GM23338 (cell line): Measurements from ENCODE around the gene GRIK1. TPM values are rescaled to one million over a fixed set of nuclear protein-coding genes. Genes with fewer than 3 reads are reported as not detected.

Source experiments
- ATAC-seq: fragments of 200-7000 bp; cut with Tn5 transposase; 3 replicates; pipeline ENCODE4 v1.9.1; 2020
- DNase-seq: peaks from one replicate; pipeline ENCODE4 v3.0.0-alpha.2; 2015; ENCODE audit warnings: low spot score
- H2AFZ ChIP-seq: fragments of 200-600 bp; sonication (generic); 2 replicates; pipeline ENCODE4 v1.8.0; 2016; ENCODE audit warnings: antibody characterized with exemption, mild to moderate bottlenecking, moderate library complexity
- H3F3A ChIP-seq: fragments of 200-600 bp; sonication (generic); replicated peaks from 2 replicates; pipeline ENCODE4 v1.8.0; 2017; ENCODE audit warnings: antibody characterized with exemption, mixed run types, low read depth
- H3K27ac ChIP-seq: fragments of 200-600 bp; sonication (generic); 2 replicates; pipeline ENCODE4 v1.6.1; 2016; ENCODE audit warnings: low read depth
- H3K27me3 ChIP-seq: fragments of 200-600 bp; sonication (generic); 2 replicates; pipeline ENCODE4 v1.8.0; 2016; ENCODE audit warnings: mild to moderate bottlenecking, mixed run types, moderate library complexity; ENCODE audit not compliant: insufficient read depth
- H3K36me3 ChIP-seq: fragments of 200-600 bp; sonication (generic); 2 replicates; pipeline ENCODE4 v1.8.0; 2016; ENCODE audit warnings: mild to moderate bottlenecking; ENCODE audit not compliant: insufficient read depth
- H3K4me1 ChIP-seq: fragments of 200-600 bp; sonication (generic); 2 replicates; pipeline ENCODE4 v1.8.0; 2016; ENCODE audit warnings: mild to moderate bottlenecking, moderate library complexity; ENCODE audit not compliant: insufficient read depth
- H3K4me2 ChIP-seq: fragments of 200-600 bp; sonication (generic); 2 replicates; pipeline ENCODE4 v1.7.1; 2017; ENCODE audit warnings: mixed run types
- H3K4me3 ChIP-seq: fragments of 200-600 bp; sonication (generic); 2 replicates; pipeline ENCODE4 v1.6.1; 2016; ENCODE audit warnings: mixed run types
- H3K79me2 ChIP-seq: fragments of 200-600 bp; sonication (generic); replicated peaks from 2 replicates; pipeline ENCODE4 v1.8.0; 2017; ENCODE audit warnings: mild to moderate bottlenecking; ENCODE audit not compliant: insufficient read depth
- H3K9me2 ChIP-seq: fragments of 200-600 bp; sonication (generic); 2 replicates; pipeline ENCODE4 v1.8.0; 2017; ENCODE audit not compliant: insufficient read depth
- H4K20me1 ChIP-seq: fragments of 200-600 bp; sonication (generic); replicated peaks from 2 replicates; pipeline ENCODE4 v1.8.0; 2017; ENCODE audit warnings: mild to moderate bottlenecking; ENCODE audit not compliant: insufficient read depth
- H3K27ac Mint-ChIP-seq: 2 replicates; pipeline ENCODE4 v1.8.0; 2020; ENCODE audit warnings: inconsistent platforms, mild to moderate bottlenecking, moderate library complexity, mixed read lengths
- H3K27me3 Mint-ChIP-seq: 3 replicates; pipeline ENCODE4 v1.8.0; 2022; ENCODE audit warnings: low read depth, mild to moderate bottlenecking, moderate library complexity, mixed read lengths, inconsistent platforms; ENCODE audit not compliant: insufficient read depth, poor library complexity
- H3K36me3 Mint-ChIP-seq: 3 replicates; pipeline ENCODE4 v1.8.0; 2021; ENCODE audit warnings: low read depth, mild to moderate bottlenecking, inconsistent platforms, moderate library complexity, mixed read lengths
- H3K4me1 Mint-ChIP-seq: 3 replicates; pipeline ENCODE4 v1.8.0; 2020; ENCODE audit warnings: mild to moderate bottlenecking, inconsistent platforms, mixed read lengths
- H3K4me3 Mint-ChIP-seq: 3 replicates; pipeline ENCODE4 v1.8.0; 2021; ENCODE audit warnings: moderate library complexity, mild to moderate bottlenecking, inconsistent platforms, mixed read lengths
- H3K9me3 Mint-ChIP-seq: 3 replicates; pipeline ENCODE4 v1.8.0; 2020; ENCODE audit warnings: moderate library complexity, mild to moderate bottlenecking, inconsistent platforms, mixed read lengths
- CREB1 ChIP-seq: fragments of 250-450 bp; sonication (Bioruptor Pico); IDR thresholded peaks from 2 replicates; pipeline ENCODE4 v1.5.0; 2020; ENCODE audit warnings: low read depth, mild to moderate bottlenecking, moderate library complexity
- EZH2 ChIP-seq: fragments of 200-600 bp; sonication (generic); IDR thresholded peaks from one replicate; pipeline ENCODE4 v1.8.0; 2017; ENCODE audit warnings: antibody characterized with exemption, mild to moderate bottlenecking, low read depth; ENCODE audit not compliant: unreplicated experiment
- EZH2phosphoT487 ChIP-seq: fragments of 200-600 bp; sonication (generic); IDR thresholded peaks from one replicate; pipeline ENCODE4 v1.8.1; 2018; ENCODE audit warnings: antibody characterized with exemption; ENCODE audit not compliant: unreplicated experiment
- JUNB ChIP-seq: IDR thresholded peaks from one replicate; pipeline ENCODE4 v1.6.1; 2016; ENCODE audit warnings: antibody characterized with exemption; ENCODE audit not compliant: unreplicated experiment
- NANOG ChIP-seq: IDR thresholded peaks from 2 replicates; pipeline ENCODE4 v1.6.1; 2016; ENCODE audit warnings: antibody characterized with exemption, borderline replicate concordance
- POLR2AphosphoS5 ChIP-seq: IDR thresholded peaks from 2 replicates; pipeline ENCODE4 v1.6.1; 2016; ENCODE audit warnings: antibody characterized with exemption, low read depth
- STAT1 ChIP-seq: IDR thresholded peaks from one replicate; pipeline ENCODE4 v1.6.1; 2016; ENCODE audit warnings: antibody characterized with exemption; ENCODE audit not compliant: unreplicated experiment
- ZNF114 ChIP-seq: fragments of 250-450 bp; sonication (Bioruptor Pico); IDR thresholded peaks from 2 replicates; pipeline ENCODE4 v1.5.0; 2020; ENCODE audit warnings: mild to moderate bottlenecking, moderate library complexity
- ZNF331 ChIP-seq: fragments of 250-450 bp; sonication (Bioruptor Pico); IDR thresholded peaks from 2 replicates; pipeline ENCODE4 v1.5.0; 2020; ENCODE audit warnings: low read depth, mild to moderate bottlenecking, moderate library complexity
- polyA plus RNA-seq: library from polyadenylated mRNA; unstranded; fragments of >200 nt; fragmentation: Nextera tagmentation; extraction: Ambion mirVana; gene quantifications from 2 replicates; pipeline ENCODE4 v1.2.1, GENCODE V29; 2016
- total RNA-seq: library from RNA; depleted of rRNA; stranded (reverse); fragments of >200 nt; shearing (Covaris generic); gene quantifications from 2 replicates; pipeline ENCODE4 v1.2.3, GENCODE V29; 2014
- TF ChIP-seq, protein P1 (sequence below): IDR thresholded peaks from 2 replicates; pipeline ENCODE4 v1.6.1; 2016; ENCODE audit warnings: antibody characterized with exemption
- TF ChIP-seq, protein P2 (sequence below): IDR thresholded peaks from one replicate; pipeline ENCODE4 v1.6.1; 2018; ENCODE audit warnings: antibody characterized with exemption; ENCODE audit not compliant: unreplicated experiment
- TF ChIP-seq, protein P3 (sequence below): fragments of 250-450 bp; sonication (Bioruptor Pico); IDR thresholded peaks from 2 replicates; pipeline ENCODE4 v1.5.0; 2020; ENCODE audit warnings: mild to moderate bottlenecking, moderate library complexity

Gene GRIK1
- total and polyA plus RNA-seq, 2 experiments from 2014 or later = 0.18 to 0.42 TPM

DNA sequence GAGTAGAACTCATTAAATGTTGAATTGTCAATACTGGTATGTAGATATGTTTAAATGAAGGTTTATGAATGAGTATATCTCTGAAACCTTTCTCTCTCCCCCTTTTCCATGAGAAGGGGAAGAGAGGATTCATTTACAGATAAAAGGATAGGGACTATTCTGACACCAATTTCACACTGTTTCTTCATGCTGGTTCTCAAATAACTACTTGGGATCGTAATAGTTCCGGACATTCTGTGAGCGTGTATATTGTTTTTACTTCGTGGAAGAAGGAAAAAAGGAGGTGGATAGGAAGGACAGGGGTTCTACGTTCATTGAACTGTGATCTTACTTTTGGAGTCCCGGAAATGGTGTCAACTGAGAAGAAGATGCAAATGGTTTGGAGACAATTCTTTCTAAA, 284.2 kb downstream of the GRIK1 start:
- peaks cover 5% of the 10 kb centered on the region; the same call in 2 of the 3 replicates for H3K4me1 Mint-ChIP-seq
- H3K9me3 Mint-ChIP-seq = no peaks in the 10 kb centered on the region
- no peak overlapping the region for H3K27ac ChIP-seq
- H3K9me2 ChIP-seq = 0 out of 2 replicates have a peak, but pooled peaks cover 4% of the 10 kb centered on the region
- H3K4me3 ChIP-seq = no peak overlapping the region
- no peak overlapping the region for H3K27ac Mint-ChIP-seq
- H2AFZ ChIP-seq = no peak overlapping the region
- ATAC-seq (no peak), DNase-seq (no peak)
- H3K27me3 Mint-ChIP-seq = no peaks in the 10 kb centered on the region
- no peaks in the 10 kb centered on the region for H3K27me3 ChIP-seq
- no peaks in the 10 kb centered on the region for H3F3A ChIP-seq
- H3K36me3 Mint-ChIP-seq = no peaks in the 10 kb centered on the region
- H4K20me1 ChIP-seq = no peaks in the 10 kb centered on the region
- H3K4me1 ChIP-seq = no peaks in the 10 kb centered on the region; the same call in 1 of the 2 replicates
- TF ChIP-seq EZH2 (no peak), JUNB (no peak), ZNF114 (CRISPR knock-in tag) (no peak), CREB1 (CRISPR knock-in tag) (no peak), ZNF331 (no peak), POLR2AphosphoS5 (no peak), NANOG (no peak), EZH2phosphoT487 (no peak), STAT1 (no peak)
- TF ChIP-seq, protein P1, sequence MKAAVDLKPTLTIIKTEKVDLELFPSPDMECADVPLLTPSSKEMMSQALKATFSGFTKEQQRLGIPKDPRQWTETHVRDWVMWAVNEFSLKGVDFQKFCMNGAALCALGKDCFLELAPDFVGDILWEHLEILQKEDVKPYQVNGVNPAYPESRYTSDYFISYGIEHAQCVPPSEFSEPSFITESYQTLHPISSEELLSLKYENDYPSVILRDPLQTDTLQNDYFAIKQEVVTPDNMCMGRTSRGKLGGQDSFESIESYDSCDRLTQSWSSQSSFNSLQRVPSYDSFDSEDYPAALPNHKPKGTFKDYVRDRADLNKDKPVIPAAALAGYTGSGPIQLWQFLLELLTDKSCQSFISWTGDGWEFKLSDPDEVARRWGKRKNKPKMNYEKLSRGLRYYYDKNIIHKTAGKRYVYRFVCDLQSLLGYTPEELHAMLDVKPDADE = no peak
- TF ChIP-seq, protein P2, sequence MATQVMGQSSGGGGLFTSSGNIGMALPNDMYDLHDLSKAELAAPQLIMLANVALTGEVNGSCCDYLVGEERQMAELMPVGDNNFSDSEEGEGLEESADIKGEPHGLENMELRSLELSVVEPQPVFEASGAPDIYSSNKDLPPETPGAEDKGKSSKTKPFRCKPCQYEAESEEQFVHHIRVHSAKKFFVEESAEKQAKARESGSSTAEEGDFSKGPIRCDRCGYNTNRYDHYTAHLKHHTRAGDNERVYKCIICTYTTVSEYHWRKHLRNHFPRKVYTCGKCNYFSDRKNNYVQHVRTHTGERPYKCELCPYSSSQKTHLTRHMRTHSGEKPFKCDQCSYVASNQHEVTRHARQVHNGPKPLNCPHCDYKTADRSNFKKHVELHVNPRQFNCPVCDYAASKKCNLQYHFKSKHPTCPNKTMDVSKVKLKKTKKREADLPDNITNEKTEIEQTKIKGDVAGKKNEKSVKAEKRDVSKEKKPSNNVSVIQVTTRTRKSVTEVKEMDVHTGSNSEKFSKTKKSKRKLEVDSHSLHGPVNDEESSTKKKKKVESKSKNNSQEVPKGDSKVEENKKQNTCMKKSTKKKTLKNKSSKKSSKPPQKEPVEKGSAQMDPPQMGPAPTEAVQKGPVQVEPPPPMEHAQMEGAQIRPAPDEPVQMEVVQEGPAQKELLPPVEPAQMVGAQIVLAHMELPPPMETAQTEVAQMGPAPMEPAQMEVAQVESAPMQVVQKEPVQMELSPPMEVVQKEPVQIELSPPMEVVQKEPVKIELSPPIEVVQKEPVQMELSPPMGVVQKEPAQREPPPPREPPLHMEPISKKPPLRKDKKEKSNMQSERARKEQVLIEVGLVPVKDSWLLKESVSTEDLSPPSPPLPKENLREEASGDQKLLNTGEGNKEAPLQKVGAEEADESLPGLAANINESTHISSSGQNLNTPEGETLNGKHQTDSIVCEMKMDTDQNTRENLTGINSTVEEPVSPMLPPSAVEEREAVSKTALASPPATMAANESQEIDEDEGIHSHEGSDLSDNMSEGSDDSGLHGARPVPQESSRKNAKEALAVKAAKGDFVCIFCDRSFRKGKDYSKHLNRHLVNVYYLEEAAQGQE = no peak
- TF ChIP-seq, protein P3, sequence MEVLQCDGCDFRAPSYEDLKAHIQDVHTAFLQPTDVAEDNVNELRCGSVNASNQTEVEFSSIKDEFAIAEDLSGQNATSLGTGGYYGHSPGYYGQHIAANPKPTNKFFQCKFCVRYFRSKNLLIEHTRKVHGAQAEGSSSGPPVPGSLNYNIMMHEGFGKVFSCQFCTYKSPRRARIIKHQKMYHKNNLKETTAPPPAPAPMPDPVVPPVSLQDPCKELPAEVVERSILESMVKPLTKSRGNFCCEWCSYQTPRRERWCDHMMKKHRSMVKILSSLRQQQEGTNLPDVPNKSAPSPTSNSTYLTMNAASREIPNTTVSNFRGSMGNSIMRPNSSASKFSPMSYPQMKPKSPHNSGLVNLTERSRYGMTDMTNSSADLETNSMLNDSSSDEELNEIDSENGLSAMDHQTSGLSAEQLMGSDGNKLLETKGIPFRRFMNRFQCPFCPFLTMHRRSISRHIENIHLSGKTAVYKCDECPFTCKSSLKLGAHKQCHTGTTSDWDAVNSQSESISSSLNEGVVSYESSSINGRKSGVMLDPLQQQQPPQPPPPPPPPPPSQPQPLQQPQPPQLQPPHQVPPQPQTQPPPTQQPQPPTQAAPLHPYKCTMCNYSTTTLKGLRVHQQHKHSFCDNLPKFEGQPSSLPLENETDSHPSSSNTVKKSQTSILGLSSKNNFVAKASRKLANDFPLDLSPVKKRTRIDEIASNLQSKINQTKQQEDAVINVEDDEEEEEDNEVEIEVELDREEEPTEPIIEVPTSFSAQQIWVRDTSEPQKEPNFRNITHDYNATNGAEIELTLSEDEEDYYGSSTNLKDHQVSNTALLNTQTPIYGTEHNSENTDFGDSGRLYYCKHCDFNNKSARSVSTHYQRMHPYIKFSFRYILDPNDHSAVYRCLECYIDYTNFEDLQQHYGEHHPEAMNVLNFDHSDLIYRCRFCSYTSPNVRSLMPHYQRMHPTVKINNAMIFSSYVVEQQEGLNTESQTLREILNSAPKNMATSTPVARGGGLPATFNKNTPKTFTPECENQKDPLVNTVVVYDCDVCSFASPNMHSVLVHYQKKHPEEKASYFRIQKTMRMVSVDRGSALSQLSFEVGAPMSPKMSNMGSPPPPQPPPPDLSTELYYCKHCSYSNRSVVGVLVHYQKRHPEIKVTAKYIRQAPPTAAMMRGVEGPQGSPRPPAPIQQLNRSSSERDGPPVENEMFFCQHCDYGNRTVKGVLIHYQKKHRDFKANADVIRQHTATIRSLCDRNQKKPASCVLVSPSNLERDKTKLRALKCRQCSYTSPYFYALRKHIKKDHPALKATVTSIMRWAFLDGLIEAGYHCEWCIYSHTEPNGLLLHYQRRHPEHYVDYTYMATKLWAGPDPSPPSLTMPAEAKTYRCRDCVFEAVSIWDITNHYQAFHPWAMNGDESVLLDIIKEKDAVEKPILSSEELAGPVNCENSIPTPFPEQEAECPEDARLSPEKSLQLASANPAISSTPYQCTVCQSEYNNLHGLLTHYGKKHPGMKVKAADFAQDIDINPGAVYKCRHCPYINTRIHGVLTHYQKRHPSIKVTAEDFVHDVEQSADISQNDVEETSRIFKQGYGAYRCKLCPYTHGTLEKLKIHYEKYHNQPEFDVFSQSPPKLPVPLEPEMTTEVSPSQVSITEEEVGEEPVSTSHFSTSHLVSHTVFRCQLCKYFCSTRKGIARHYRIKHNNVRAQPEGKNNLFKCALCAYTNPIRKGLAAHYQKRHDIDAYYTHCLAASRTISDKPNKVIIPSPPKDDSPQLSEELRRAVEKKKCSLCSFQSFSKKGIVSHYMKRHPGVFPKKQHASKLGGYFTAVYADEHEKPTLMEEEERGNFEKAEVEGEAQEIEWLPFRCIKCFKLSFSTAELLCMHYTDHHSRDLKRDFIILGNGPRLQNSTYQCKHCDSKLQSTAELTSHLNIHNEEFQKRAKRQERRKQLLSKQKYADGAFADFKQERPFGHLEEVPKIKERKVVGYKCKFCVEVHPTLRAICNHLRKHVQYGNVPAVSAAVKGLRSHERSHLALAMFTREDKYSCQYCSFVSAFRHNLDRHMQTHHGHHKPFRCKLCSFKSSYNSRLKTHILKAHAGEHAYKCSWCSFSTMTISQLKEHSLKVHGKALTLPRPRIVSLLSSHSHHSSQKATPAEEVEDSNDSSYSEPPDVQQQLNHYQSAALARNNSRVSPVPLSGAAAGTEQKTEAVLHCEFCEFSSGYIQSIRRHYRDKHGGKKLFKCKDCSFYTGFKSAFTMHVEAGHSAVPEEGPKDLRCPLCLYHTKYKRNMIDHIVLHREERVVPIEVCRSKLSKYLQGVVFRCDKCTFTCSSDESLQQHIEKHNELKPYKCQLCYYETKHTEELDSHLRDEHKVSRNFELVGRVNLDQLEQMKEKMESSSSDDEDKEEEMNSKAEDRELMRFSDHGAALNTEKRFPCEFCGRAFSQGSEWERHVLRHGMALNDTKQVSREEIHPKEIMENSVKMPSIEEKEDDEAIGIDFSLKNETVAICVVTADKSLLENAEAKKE (CRISPR knock-in tag) = no peak
- H3K4me2 ChIP-seq = no peak overlapping the region
- no peaks in the 10 kb centered on the region for H3K79me2 ChIP-seq
- H3K4me3 Mint-ChIP-seq = no peak overlapping the region
- H3K36me3 ChIP-seq = no peaks in the 10 kb centered on the region
